Progenitor cell of endocrine pancreas (in vitro differentiated cells): Measurements from ENCODE around the gene MTA2. TPM values are rescaled to one million over a fixed set of nuclear protein-coding genes. Genes with fewer than 3 reads are reported as not detected.

Experiments
- DNase-seq: peaks from one replicate; pipeline ENCODE4 v3.0.0; 2021; ENCODE audit warnings: low spot score; ENCODE audit not compliant: unreplicated experiment
- H3K27ac Mint-ChIP-seq: 2 replicates; pipeline ENCODE4 v1.8.0; 2021; ENCODE audit warnings: mild to moderate bottlenecking, moderate library complexity, mixed read lengths
- H3K27me3 Mint-ChIP-seq: 2 replicates; pipeline ENCODE4 v1.8.0; 2021; ENCODE audit warnings: mixed read lengths
- H3K36me3 Mint-ChIP-seq: 2 replicates; pipeline ENCODE4 v1.8.0; 2022; ENCODE audit warnings: mixed read lengths; ENCODE audit not compliant: insufficient read depth
- H3K4me1 Mint-ChIP-seq: 2 replicates; pipeline ENCODE4 v1.8.0; 2021; ENCODE audit warnings: low read depth, mixed read lengths
- H3K4me3 Mint-ChIP-seq: 2 replicates; pipeline ENCODE4 v1.8.0; 2021; ENCODE audit warnings: low read depth, mild to moderate bottlenecking, moderate library complexity, mixed read lengths
- H3K9me3 Mint-ChIP-seq: 2 replicates; pipeline ENCODE4 v1.8.0; 2021; ENCODE audit warnings: low read depth, mixed read lengths
- CTCF ChIP-seq: fragments of 200-600 bp; sonication (generic); IDR thresholded peaks from one replicate; pipeline ENCODE4 v1.5.0; 2021; ENCODE audit warnings: antibody characterized with exemption, mild to moderate bottlenecking; ENCODE audit not compliant: unreplicated experiment
- total RNA-seq: library from RNA; stranded (reverse); gene quantifications from 2 replicates; pipeline ENCODE4 v1.2.1, GENCODE V29; 2021

Gene MTA2
- total RNA-seq, 1 donor from 2014 or later = 134 TPM

- TF ChIP-seq CTCF = no peak
- peaks cover 2% of the 10 kb centered on the region for H3K36me3 Mint-ChIP-seq
- H3K4me1 Mint-ChIP-seq = peaks cover 14% of the 10 kb centered on the region
- no peaks in the 10 kb centered on the region for H3K27me3 Mint-ChIP-seq
- no peaks in the 10 kb centered on the region for H3K9me3 Mint-ChIP-seq
- no peak for DNase-seq
- H3K4me3 Mint-ChIP-seq = no peak overlapping the region
- no peak overlapping the region for H3K27ac Mint-ChIP-seq
Measured at GRCh38 chr11:62647609-62648005, 45.9 kb upstream of the MTA2 start.

- no peak for DNase-seq
- Mint-ChIP-seq H3K27me3 (no peaks in the 10 kb centered on the region), H3K27ac (peak overlapping the region; percentile 98), H3K4me1 (peaks cover 10% of the 10 kb centered on the region), H3K9me3 (no peaks in the 10 kb centered on the region), H3K36me3 (peaks cover 2% of the 10 kb centered on the region), H3K4me3 (peak overlapping the region; percentile 98)
- no peak for TF ChIP-seq CTCF
Measured at GRCh38 chr11:62646825-62647608, 45.4 kb upstream of the MTA2 start.

- peaks cover 10% of the 10 kb centered on the region for H3K4me1 Mint-ChIP-seq
- peaks cover 2% of the 10 kb centered on the region for H3K36me3 Mint-ChIP-seq
- H3K9me3 Mint-ChIP-seq = no peaks in the 10 kb centered on the region
- no peak for TF ChIP-seq CTCF
- H3K4me3 Mint-ChIP-seq = peak within 1 kb of the TSS; percentile 98
- H3K27ac Mint-ChIP-seq = peak within 1 kb of the TSS; percentile 98
- peak; percentile 95 for DNase-seq
- no peaks in the 10 kb centered on the region for H3K27me3 Mint-ChIP-seq
Measured at GRCh38 chr11:62645946-62646824, 44.5 kb upstream of the MTA2 start, which contains the start of gene GANAB. Gene GANAB (minus strand): TSS chr11:62646613. CDS start chr11:62646599, 14 bp downstream.

GRCh38 chr11:62645671-62645945 lies 43.9 kb upstream of the MTA2 start:
- Mint-ChIP-seq H3K4me3 (peak overlapping the region; percentile 98), H3K27ac (peak overlapping the region; percentile 98), H3K9me3 (no peaks in the 10 kb centered on the region), H3K36me3 (peaks cover 2% of the 10 kb centered on the region), H3K4me1 (peaks cover 12% of the 10 kb centered on the region), H3K27me3 (no peaks in the 10 kb centered on the region)
- no peak for TF ChIP-seq CTCF
- no peak for DNase-seq

- H3K9me3 Mint-ChIP-seq = no peaks in the 10 kb centered on the region
- DNase-seq = no peak
- no peak overlapping the region for H3K27ac Mint-ChIP-seq
- no peak for TF ChIP-seq CTCF
- peaks cover 15% of the 10 kb centered on the region for H3K4me1 Mint-ChIP-seq
- no peaks in the 10 kb centered on the region for H3K27me3 Mint-ChIP-seq
- peaks cover 7% of the 10 kb centered on the region for H3K36me3 Mint-ChIP-seq
- H3K4me3 Mint-ChIP-seq = peak overlapping the region; percentile 35
Measured at GRCh38 chr11:62644220-62644619, 42.6 kb upstream of the MTA2 start.
